Measurements from ENCODE around the gene TEX51.

DNA sequence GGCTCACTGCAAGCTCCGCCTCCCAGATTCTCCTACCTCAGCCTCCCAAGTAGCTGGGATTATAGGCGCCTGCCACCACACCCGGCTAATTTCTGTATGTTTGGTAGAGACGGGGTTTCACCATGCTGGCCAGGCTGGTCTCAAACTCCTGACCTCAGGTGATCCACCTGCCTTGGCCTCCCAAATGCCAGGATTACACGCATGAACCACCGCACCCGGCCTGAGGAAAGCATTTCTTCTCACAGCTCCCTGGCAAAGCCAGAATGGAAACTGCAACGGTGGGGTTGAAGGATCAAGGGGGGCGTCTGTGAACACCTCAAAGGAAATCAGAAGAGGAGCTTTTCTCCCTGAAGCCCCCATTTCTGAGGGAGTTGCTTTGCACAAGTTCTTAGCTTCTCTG is 11.2 kb upstream of the TEX51 start:
- TF ChIP-seq, protein P1, sequence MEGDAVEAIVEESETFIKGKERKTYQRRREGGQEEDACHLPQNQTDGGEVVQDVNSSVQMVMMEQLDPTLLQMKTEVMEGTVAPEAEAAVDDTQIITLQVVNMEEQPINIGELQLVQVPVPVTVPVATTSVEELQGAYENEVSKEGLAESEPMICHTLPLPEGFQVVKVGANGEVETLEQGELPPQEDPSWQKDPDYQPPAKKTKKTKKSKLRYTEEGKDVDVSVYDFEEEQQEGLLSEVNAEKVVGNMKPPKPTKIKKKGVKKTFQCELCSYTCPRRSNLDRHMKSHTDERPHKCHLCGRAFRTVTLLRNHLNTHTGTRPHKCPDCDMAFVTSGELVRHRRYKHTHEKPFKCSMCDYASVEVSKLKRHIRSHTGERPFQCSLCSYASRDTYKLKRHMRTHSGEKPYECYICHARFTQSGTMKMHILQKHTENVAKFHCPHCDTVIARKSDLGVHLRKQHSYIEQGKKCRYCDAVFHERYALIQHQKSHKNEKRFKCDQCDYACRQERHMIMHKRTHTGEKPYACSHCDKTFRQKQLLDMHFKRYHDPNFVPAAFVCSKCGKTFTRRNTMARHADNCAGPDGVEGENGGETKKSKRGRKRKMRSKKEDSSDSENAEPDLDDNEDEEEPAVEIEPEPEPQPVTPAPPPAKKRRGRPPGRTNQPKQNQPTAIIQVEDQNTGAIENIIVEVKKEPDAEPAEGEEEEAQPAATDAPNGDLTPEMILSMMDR (IDR thresholded peaks at IDR 0.05): no peak
- TF ChIP-seq POLR2AphosphoS5 (IDR thresholded peaks at IDR 0.05) (no peak), POLR2A (IDR thresholded peaks at IDR 0.05; ENCODE audit: low read depth) (no peak)

All from esophagus muscularis mucosa (tissue), 3 donors.